B cell (primary cell): Measurements from ENCODE around the gene BAK1.

Experiments used
- CTCF ChIP-seq: fragments of 200-600 bp; IDR thresholded peaks from one replicate; pipeline ENCODE4 v1.8.0; 2022; ENCODE audit warnings: antibody characterized with exemption, mild to moderate bottlenecking
- EZH2 ChIP-seq: IDR thresholded peaks from 2 replicates; pipeline ENCODE4 v1.6.1; 2012; ENCODE audit warnings: borderline replicate concordance, low read depth, mild to moderate bottlenecking, moderate library complexity, low read length; ENCODE audit not compliant: insufficient read depth, poor library complexity, severe bottlenecking

GRCh38 chr6:33575211-33575610, 4.9 kb downstream of the BAK1 start:
- TF ChIP-seq CTCF (no peak), EZH2 (no peak)
